Astrocyte (in vitro differentiated cells and primary cell): Measurements from ENCODE around the gene PLCH2. TPM values are rescaled to one million over a fixed set of nuclear protein-coding genes. Genes with fewer than 3 reads are reported as not detected.
A peak's percentile ranks its signal among the peaks of the same experiment; 100 is the strongest.

Experiments
- DNase-seq: peaks from one replicate; pipeline ENCODE4 v3.0.0-alpha.2; 2010; ENCODE audit warnings: low read depth
- FAIRE-seq: peaks from 2 replicates; lab custom pipeline; 2011; peaks lifted over from hg19 to GRCh38; lab: Jason Lieb, UNC
- H2AFZ ChIP-seq: 2 replicates; pipeline ENCODE4 v1.6.0; 2012; ENCODE audit warnings: low read depth, low read length, inconsistent platforms
- H3K27ac ChIP-seq: 2 replicates; pipeline ENCODE4 v1.5.1; 2011; ENCODE audit warnings: low read depth, low read length, inconsistent platforms
- H3K27me3 ChIP-seq: 2 replicates; pipeline ENCODE4 v1.6.0; 2011; ENCODE audit warnings: low read length, inconsistent platforms; ENCODE audit not compliant: insufficient read depth
- H3K36me3 ChIP-seq: 2 replicates; pipeline ENCODE4 v1.5.1; 2011; ENCODE audit warnings: low read length, inconsistent platforms; ENCODE audit not compliant: insufficient read depth
- H3K4me1 ChIP-seq: 2 replicates; pipeline ENCODE4 v1.5.1; 2011; ENCODE audit warnings: low read length, inconsistent platforms; ENCODE audit not compliant: insufficient read depth
- H3K4me2 ChIP-seq: 2 replicates; pipeline ENCODE4 v1.6.0; 2012; ENCODE audit warnings: low read length, inconsistent platforms
- H3K4me3 ChIP-seq: 2 replicates; pipeline ENCODE4 v1.5.1; 2011; ENCODE audit warnings: low read depth, mild to moderate bottlenecking, low read length, inconsistent platforms; ENCODE audit not compliant: insufficient read depth
- H3K79me2 ChIP-seq: 2 replicates; pipeline ENCODE4 v1.6.0; 2012; ENCODE audit warnings: mild to moderate bottlenecking, low read length, inconsistent platforms; ENCODE audit not compliant: insufficient read depth
- H3K9ac ChIP-seq: 2 replicates; pipeline ENCODE4 v1.6.0; 2012; ENCODE audit warnings: mild to moderate bottlenecking, low read length, inconsistent platforms
- H3K9me3 ChIP-seq: 2 replicates; pipeline ENCODE4 v1.5.1; 2012; ENCODE audit warnings: low read depth, mild to moderate bottlenecking, low read length, inconsistent platforms; ENCODE audit not compliant: insufficient read depth
- H4K20me1 ChIP-seq: 2 replicates; pipeline ENCODE4 v1.6.0; 2012; ENCODE audit warnings: low read length, inconsistent platforms; ENCODE audit not compliant: insufficient read depth
- H3K27ac Mint-ChIP-seq: one replicate; pipeline ENCODE4 v1.8.0; 2021; ENCODE audit warnings: mild to moderate bottlenecking, mixed read lengths; ENCODE audit not compliant: unreplicated experiment
- H3K27me3 Mint-ChIP-seq: one replicate; pipeline ENCODE4 v1.8.0; 2021; ENCODE audit warnings: low read depth, mixed read lengths; ENCODE audit not compliant: unreplicated experiment
- H3K36me3 Mint-ChIP-seq: one replicate; pipeline ENCODE4 v1.8.0; 2021; ENCODE audit warnings: low read depth, mixed read lengths; ENCODE audit not compliant: unreplicated experiment
- H3K4me1 Mint-ChIP-seq: one replicate; pipeline ENCODE4 v1.8.0; 2021; ENCODE audit warnings: low read depth, mixed read lengths; ENCODE audit not compliant: unreplicated experiment
- H3K4me3 Mint-ChIP-seq: one replicate; pipeline ENCODE4 v1.8.0; 2021; ENCODE audit warnings: mild to moderate bottlenecking, moderate library complexity, mixed read lengths; ENCODE audit not compliant: unreplicated experiment
- H3K9me3 Mint-ChIP-seq: one replicate; pipeline ENCODE4 v1.8.0; 2021; ENCODE audit warnings: mild to moderate bottlenecking, mixed read lengths; ENCODE audit not compliant: unreplicated experiment
- EZH2 ChIP-seq: IDR thresholded peaks from 2 replicates; pipeline ENCODE4 v1.6.1; 2012; ENCODE audit warnings: mild to moderate bottlenecking, low read length, inconsistent platforms; ENCODE audit not compliant: insufficient read depth
- total RNA-seq: library from RNA; stranded (reverse); gene quantifications from 2 replicates; pipeline ENCODE4 v1.2.1, GENCODE V29; 2021
- TF ChIP-seq, protein P1 (sequence below): IDR thresholded peaks from 2 replicates; pipeline ENCODE4 v1.5.1; 2011; ENCODE audit warnings: low read depth, mild to moderate bottlenecking, inconsistent platforms, low read length, moderate library complexity; ENCODE audit not compliant: insufficient read depth

PLCH2 gene
- total RNA-seq, 1 donor from 2014 or later = 2.0 TPM

DNA sequence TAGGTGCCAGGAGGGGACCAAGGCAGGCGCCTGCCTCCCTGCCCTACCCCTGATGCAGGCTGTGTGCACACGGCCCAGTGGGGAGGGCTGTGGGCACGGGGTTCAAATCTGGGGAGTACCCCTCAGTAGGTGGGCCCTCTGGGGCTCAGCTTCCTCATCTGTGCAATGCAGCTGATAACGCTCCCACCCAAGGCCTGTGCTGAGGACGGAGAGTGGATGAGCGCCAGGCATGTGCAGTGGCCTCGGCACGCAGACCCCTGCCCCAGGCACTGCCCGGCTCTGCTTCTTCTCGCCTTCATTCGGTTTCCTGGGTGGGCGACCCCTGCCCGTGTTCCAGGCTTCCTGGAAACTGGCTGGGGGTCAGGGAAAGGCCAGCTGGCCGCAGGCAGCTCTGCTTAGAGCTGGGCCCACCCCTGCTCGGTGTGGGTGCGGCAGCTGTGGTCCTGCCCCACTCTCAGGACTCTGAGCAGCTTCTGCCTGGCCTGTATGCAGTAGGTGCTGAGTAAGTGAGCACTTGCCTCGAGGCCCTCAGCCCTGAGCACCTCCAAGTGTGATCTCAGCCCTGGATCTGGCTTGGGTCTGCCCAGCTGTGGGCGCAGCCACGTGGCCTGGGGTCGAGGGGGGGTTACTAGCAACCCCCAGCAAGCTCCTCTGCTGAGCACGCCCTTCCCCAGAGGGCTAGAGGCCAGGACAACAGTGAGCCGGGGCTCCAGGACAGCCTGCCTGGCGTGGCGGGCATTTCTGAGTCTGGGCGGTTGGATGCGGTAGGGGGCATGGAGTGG lies 68.2 kb downstream of the PLCH2 start:
- Histone ChIP-seq H3K9ac (peak overlapping the region; percentile 20), H3K4me1 (peaks cover 37% of the 10 kb centered on the region), H3K27ac (no peak overlapping the region)

DNA sequence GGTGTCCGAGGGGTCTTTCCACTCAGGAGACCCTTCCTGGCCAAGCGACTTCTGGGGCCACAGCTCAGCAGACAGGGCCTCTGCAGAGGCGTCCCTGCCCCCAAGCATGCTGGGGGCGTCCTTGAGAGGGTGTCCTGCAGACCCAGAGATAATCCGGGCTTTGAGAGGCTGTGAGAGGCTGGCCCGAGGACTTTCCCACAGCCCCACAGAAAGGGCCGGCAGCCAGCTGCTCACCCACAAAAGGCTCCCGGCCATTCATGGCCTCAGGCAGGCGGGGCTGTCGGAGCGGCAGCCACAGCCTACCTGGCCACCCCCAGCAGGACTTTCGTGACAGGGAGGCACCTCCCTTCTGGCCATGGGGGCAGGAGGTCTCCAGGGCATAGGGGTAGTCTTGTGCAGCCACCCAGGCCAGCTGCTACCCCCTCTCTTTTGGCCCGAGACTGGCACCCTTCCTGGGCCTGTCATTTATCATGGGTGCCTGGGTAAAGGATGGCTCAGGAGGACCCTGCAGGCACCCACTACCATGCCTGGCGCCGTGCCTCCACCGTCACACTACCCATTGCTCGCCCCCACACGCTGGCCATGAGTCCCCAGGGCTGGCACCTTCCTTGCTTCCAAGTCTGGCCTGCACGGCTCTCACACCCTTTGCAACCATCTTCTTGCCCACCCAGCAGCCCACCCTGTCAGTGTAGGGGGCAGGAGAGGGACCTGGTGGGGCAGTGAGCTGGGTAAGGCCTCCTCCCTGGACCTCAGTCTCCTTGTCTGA lies 69.0 kb downstream of the PLCH2 start:
- no peak overlapping the region for H3K27ac Mint-ChIP-seq
- Histone ChIP-seq H3K4me1 (peaks cover 37% of the 10 kb centered on the region), H2AFZ (no peak overlapping the region)

More for the DNA sequence above, 68.2 kb downstream of the PLCH2 start:
- H3K27ac Mint-ChIP-seq = no peak overlapping the region
- H3K79me2 ChIP-seq = no peaks in the 10 kb centered on the region
- peaks cover 2% of the 10 kb centered on the region for H3K27me3 ChIP-seq
- H3K4me3 ChIP-seq = no peak overlapping the region
- no peaks in the 10 kb centered on the region for H3K4me1 Mint-ChIP-seq
- no peaks in the 10 kb centered on the region for H4K20me1 ChIP-seq
- DNase-seq (peak; percentile 12), FAIRE-seq (no peak)
- H3K4me3 Mint-ChIP-seq = no peak overlapping the region
- peak overlapping the region; percentile 39 for H2AFZ ChIP-seq
- H3K36me3 ChIP-seq = no peaks in the 10 kb centered on the region
- H3K9me3 ChIP-seq = no peaks in the 10 kb centered on the region
- no peak for TF ChIP-seq EZH2
- TF ChIP-seq, protein P1, sequence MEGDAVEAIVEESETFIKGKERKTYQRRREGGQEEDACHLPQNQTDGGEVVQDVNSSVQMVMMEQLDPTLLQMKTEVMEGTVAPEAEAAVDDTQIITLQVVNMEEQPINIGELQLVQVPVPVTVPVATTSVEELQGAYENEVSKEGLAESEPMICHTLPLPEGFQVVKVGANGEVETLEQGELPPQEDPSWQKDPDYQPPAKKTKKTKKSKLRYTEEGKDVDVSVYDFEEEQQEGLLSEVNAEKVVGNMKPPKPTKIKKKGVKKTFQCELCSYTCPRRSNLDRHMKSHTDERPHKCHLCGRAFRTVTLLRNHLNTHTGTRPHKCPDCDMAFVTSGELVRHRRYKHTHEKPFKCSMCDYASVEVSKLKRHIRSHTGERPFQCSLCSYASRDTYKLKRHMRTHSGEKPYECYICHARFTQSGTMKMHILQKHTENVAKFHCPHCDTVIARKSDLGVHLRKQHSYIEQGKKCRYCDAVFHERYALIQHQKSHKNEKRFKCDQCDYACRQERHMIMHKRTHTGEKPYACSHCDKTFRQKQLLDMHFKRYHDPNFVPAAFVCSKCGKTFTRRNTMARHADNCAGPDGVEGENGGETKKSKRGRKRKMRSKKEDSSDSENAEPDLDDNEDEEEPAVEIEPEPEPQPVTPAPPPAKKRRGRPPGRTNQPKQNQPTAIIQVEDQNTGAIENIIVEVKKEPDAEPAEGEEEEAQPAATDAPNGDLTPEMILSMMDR = no peak
- no peaks in the 10 kb centered on the region for H3K9me3 Mint-ChIP-seq
- H3K27me3 Mint-ChIP-seq = peaks cover 3% of the 10 kb centered on the region
- peak overlapping the region; percentile 69 for H3K4me2 ChIP-seq
- H3K36me3 Mint-ChIP-seq = no peaks in the 10 kb centered on the region

More for the DNA sequence above, 69.0 kb downstream of the PLCH2 start:
- DNase-seq = no peak
- H3K9me3 ChIP-seq = no peaks in the 10 kb centered on the region
- H3K4me3 ChIP-seq = no peak overlapping the region
- peaks cover 4% of the 10 kb centered on the region for H3K27me3 Mint-ChIP-seq
- peak overlapping the region; percentile 20 for H3K9ac ChIP-seq
- H3K4me2 ChIP-seq = no peak overlapping the region
- no peaks in the 10 kb centered on the region for H3K36me3 Mint-ChIP-seq
- H3K36me3 ChIP-seq = no peaks in the 10 kb centered on the region
- no peak overlapping the region for H3K4me3 Mint-ChIP-seq
- no peaks in the 10 kb centered on the region for H4K20me1 ChIP-seq
- no peaks in the 10 kb centered on the region for H3K79me2 ChIP-seq
- no peak overlapping the region for H3K27ac ChIP-seq
- FAIRE-seq = no peak
- peaks cover 2% of the 10 kb centered on the region for H3K27me3 ChIP-seq
- TF ChIP-seq, protein P1 = no peak
- no peak for TF ChIP-seq EZH2
- H3K9me3 Mint-ChIP-seq = no peaks in the 10 kb centered on the region
- H3K4me1 Mint-ChIP-seq = no peaks in the 10 kb centered on the region
